ENCODE measurements around the gene ANKRD10.

Gene ANKRD10

GRCh38 chr13:110879482-110879881, 35.4 kb downstream of the ANKRD10 start:
- Histone ChIP-seq H3K27me3 (replicated peaks; ENCODE audit: control insufficient read depth, insufficient read depth, low read length) (no peaks in the 10 kb centered on the region), H3K36me3 (ENCODE audit: control insufficient read depth, insufficient read depth, low read length) (peaks cover 2% of the 10 kb centered on the region; the same call in 1 of the 2 replicates), H3K4me3 (replicated peaks; ENCODE audit: low read depth, low read length) (no peak overlapping the region)
- DNase-seq (ENCODE audit: extremely low read depth, insufficient read length), result no peak
- no peak for TF ChIP-seq CTCF (IDR thresholded peaks at IDR 0.05; ENCODE audit: insufficient read depth, low read length, poor library complexity, severe bottlenecking)

DNA sequence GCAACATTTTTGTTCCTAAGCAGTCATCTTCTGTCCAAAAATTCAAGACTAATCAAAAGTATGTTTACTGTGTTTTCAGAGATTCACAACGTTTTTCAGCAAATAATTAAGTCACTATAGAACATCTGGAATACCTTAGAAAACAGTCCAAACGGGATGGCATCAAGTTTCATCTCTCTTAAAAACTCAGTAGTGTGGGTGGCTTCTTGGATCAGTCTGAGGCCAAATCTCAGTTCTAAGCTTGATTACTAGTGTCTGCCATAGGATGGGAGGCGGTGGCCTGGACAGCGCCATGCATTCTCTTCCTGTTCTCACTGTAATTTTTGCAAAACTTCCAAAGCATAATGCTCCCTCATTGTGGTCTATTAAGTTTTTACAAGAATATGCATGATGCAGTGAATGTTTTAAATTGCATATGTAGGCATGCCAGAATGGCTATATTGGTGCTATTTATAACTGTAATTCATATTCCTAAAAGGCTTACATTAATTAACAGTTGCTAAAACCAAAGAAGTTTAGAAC, 37.1 kb downstream of the ANKRD10 start:
- DNase-seq (ENCODE audit: extremely low read depth, insufficient read length), result no peak
- Histone ChIP-seq H3K36me3 (ENCODE audit: control insufficient read depth, insufficient read depth, low read length) (peaks cover 2% of the 10 kb centered on the region; the same call in 1 of the 2 replicates), H3K4me3 (replicated peaks; ENCODE audit: low read depth, low read length) (no peak overlapping the region), H3K27me3 (replicated peaks; ENCODE audit: control insufficient read depth, insufficient read depth, low read length) (no peaks in the 10 kb centered on the region)
- no peak for TF ChIP-seq CTCF (IDR thresholded peaks at IDR 0.05; ENCODE audit: insufficient read depth, low read length, poor library complexity, severe bottlenecking)

DNA sequence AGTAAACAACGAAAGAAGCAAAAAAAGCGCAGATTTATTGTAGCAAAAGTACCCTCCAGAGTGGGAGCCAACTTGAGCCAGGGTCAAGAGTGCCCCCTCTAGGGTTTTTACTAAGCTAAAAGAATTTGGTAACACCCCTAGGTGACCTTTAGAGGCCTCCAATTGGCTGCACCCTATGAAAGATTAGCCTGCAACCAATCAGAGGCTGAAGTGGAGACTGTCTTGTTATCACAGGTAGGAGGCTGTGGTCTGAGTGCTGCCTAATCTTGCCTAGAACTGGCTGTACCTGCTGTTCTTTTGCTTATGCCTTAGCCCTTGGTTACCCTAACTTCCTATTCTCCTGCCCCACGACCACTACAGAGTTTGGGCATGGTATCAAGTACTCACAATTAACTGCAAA, 38.3 kb downstream of the ANKRD10 start:
- Histone ChIP-seq H3K4me3 (replicated peaks; ENCODE audit: low read depth, low read length) (no peak overlapping the region), H3K27me3 (replicated peaks; ENCODE audit: control insufficient read depth, insufficient read depth, low read length) (no peaks in the 10 kb centered on the region), H3K36me3 (ENCODE audit: control insufficient read depth, insufficient read depth, low read length) (peaks cover 2% of the 10 kb centered on the region; the same call in 1 of the 2 replicates)
- no peak for DNase-seq (ENCODE audit: extremely low read depth, insufficient read length)
- no peak for TF ChIP-seq CTCF (IDR thresholded peaks at IDR 0.05; ENCODE audit: insufficient read depth, low read length, poor library complexity, severe bottlenecking)

DNA sequence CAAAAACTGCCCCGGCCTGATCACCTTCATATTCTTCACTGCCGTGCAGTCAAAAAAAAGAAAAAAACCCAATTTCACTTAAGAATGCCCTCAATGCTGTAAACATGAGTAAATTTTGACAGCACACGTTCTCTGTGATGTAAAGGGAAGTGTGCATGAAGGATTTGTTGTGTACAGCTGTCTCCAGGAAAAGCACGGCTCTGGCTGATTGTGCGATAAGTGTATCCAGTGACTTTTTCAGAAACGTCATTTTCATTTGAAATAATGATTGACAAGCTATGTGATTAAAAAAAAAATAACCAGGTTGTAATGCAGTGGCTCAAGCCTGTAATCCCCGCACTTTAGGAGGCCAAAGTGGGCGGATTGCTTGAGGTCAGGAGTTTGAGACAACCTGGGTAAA, 39.6 kb downstream of the ANKRD10 start:
- no peak for DNase-seq (ENCODE audit: extremely low read depth, insufficient read length)
- no peak for TF ChIP-seq CTCF (IDR thresholded peaks at IDR 0.05; ENCODE audit: insufficient read depth, low read length, poor library complexity, severe bottlenecking)
- no peaks in the 10 kb centered on the region for H3K27me3 ChIP-seq (replicated peaks; ENCODE audit: control insufficient read depth, insufficient read depth, low read length)
- H3K4me3 ChIP-seq (replicated peaks; ENCODE audit: low read depth, low read length), result no peak overlapping the region
- H3K36me3 ChIP-seq (ENCODE audit: control insufficient read depth, insufficient read depth, low read length), result peaks cover 2% of the 10 kb centered on the region; the same call in 1 of the 2 replicates

DNA sequence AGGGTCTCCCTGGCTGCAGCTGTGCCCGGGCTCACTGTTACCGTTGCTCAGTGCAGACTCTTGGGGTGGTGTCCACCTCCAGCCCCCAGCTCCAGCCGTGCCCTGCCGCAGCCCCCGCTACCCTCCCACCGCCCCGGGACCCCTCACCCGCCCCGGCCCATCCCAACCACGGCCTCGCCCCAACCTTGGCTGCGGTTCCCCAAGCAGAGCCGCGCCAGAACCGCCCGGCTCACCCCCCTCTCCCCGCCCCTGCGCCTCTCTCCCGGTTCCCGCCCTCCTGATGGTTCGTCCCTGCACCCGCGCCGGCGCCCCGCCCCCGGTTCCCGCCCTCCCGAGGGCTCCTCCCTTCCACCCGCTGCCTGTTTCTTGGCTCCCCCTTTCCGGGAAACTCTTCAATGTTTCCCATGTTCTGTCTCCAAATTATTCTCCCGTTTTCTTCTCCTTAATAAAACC, 40.3 kb downstream of the ANKRD10 start:
- peak overlapping the region; percentile 27 for H3K4me3 ChIP-seq (replicated peaks; ENCODE audit: low read depth, low read length)
- DNase-seq (ENCODE audit: extremely low read depth, insufficient read length), result peak; percentile 40

More for the DNA sequence above, 40.3 kb downstream of the ANKRD10 start:
- TF ChIP-seq CTCF (IDR thresholded peaks at IDR 0.05; ENCODE audit: insufficient read depth, low read length, poor library complexity, severe bottlenecking), result no peak
- Histone ChIP-seq H3K27me3 (replicated peaks; ENCODE audit: control insufficient read depth, insufficient read depth, low read length) (0 out of 2 replicates have a peak, but pooled peaks cover 1% of the 10 kb centered on the region), H3K36me3 (ENCODE audit: control insufficient read depth, insufficient read depth, low read length) (peaks cover 2% of the 10 kb centered on the region; the same call in 1 of the 2 replicates)
